Heart right ventricle (tissue), 16 donors: ENCODE results near the gene OR7C2. TPM values are rescaled to one million over a fixed set of nuclear protein-coding genes. Genes with fewer than 3 reads are reported as not detected.

Experiments used
- ATAC-seq, 8 donors: fragments of 200-7000 bp; cut with Tn5 transposase; one replicate each; pipeline ENCODE4 v1.9.1; 2020; ENCODE audit warnings: mild to moderate bottlenecking in 8 of 8, moderate library complexity in 8 of 8, moderate number of reproducible peaks in 1 of 8
- DNase-seq, 2 donors: peaks; one replicate each; pipeline ENCODE4 v3.0.0-alpha.2; 2020
- H3K27ac ChIP-seq, 10 donors: fragments of 200-600 bp; sonication (generic) in 2 of 10; one replicate each; pipeline versions ENCODE4 v1.5.0 to v1.8.0; 2020 to 2022; ENCODE audit warnings: mild to moderate bottlenecking in 3 of 10
- H3K27me3 ChIP-seq, 7 donors: fragments of 200-600 bp; one replicate each; pipeline ENCODE4 v1.8.0; 2021 to 2022; ENCODE audit warnings: mild to moderate bottlenecking in 2 of 7
- H3K36me3 ChIP-seq, 9 donors: fragments of 200-600 bp; sonication (generic) in 1 of 9; one replicate each; pipeline versions ENCODE4 v1.5.0 to v1.8.0; 2020 to 2022; ENCODE audit warnings: mild to moderate bottlenecking in 2 of 9
- H3K4me1 ChIP-seq, 9 donors: fragments of 200-600 bp; sonication (generic) in 1 of 9; one replicate each; pipeline versions ENCODE4 v1.5.0 to v1.8.0; 2020 to 2022; ENCODE audit warnings: mild to moderate bottlenecking in 4 of 9
- H3K4me3 ChIP-seq, 10 donors: fragments of 200-600 bp; sonication (generic) in 2 of 10; one replicate each; pipeline versions ENCODE4 v1.5.0 to v1.8.0; 2020 to 2022; ENCODE audit warnings: mild to moderate bottlenecking in 7 of 10, moderate library complexity in 2 of 10
- H3K9me3 ChIP-seq, 11 donors: fragments of 200-600 bp in 10 of 11; sonication (generic) in 2 of 11; one replicate each; pipeline versions ENCODE4 v1.5.0 to v1.8.0; 2013 to 2022; ENCODE audit warnings: mild to moderate bottlenecking in 2 of 11, control low read depth in 1 of 11, moderate library complexity in 1 of 11
- WGBS, 2 donors: extraction: QIAGEN DNeasy Blood & Tissue Kit; methylation state at CpG; one replicate each; pipeline ENCODE4 v1.1.7; 2013; ENCODE audit warnings: inconsistent platforms in 1 of 2; 5-methylcytosine and 5-hydroxymethylcytosine counted together
- intact Hi-C, 10 donors: fragments of 100-400 bp; cut with DNase I; formaldehyde crosslinking; loops; one replicate each; pipeline versions ENCODE4 v1.11.1 to v1.14.2; 2022
- polyA plus RNA-seq, 2 donors: library from polyadenylated mRNA; stranded (reverse); fragments of 200-250 nt; gene quantifications; one replicate each; pipeline ENCODE4 v1.2.3, GENCODE V29; 2013
- total RNA-seq, 10 donors: library from RNA; stranded (reverse); fragmentation: NEBNext Ultra II Directional in 3 of 10; extraction: Animal tissue kit (Norgen Biotek cat#: 25700) in 3 of 10; gene quantifications; one replicate each; pipeline versions ENCODE4 v1.2.1 to v1.2.4, GENCODE V29; 2021 to 2023
- TF ChIP-seq, protein P1 (sequence below), 9 donors: fragments of 200-600 bp; sonication (generic) in 2 of 9; IDR thresholded peaks; one replicate each; pipeline versions ENCODE4 v1.5.0 to v1.8.0; 2021 to 2022; ENCODE audit warnings: antibody characterized with exemption in 9 of 9, mild to moderate bottlenecking in 5 of 9, moderate library complexity in 1 of 9
- donor health status: Arrhythmogenic right ventricular cardiomyopathy.
- donor health status: ischemic (EF 13 %, LVEDD 7.1; RV severe dilation, severe dysfunction).
- donor health status: healthy with polysubstance abuse.
- donor health status: DM: no; HTN: yes; CAD: no.
- donor health status: DM: no; HTN: no; CAD: no.
- donor health status: ischemic (EF 25% LVEDD 6.9; RV normal size, moderate dysfunction).
- donor health status: ischemic (EF 25% LVEDD 5.7; RV mildly dilated, moderate dysfunction).
- donor health status: healthy.
- donor health status: DM: yes; HTN: yes; CAD: no.
- donor health status: Ischemic cardiomyopathy.
- donor health status: ischemic (EF 35%, LVEDD 5.7; RV mildly dilated, moderate dysfunction).
- donor health status: nonischemic (EF 11% LVEDD 7.7; RV severe dilation, severe dysfunction).
- donor health status: DM: yes; HTN: yes; CAD: no.
- donor health status: PGD.
- donor health status: ischemic (EF 29% LVEDD 5.4; RV normal size, mild dysfunction).
- donor health status: nonischemic (EF 23%, LVEDD 6.1; RV moderate dilation, normal function).

Gene OR7C2
- total and polyA plus RNA-seq, 12 donors: not detected

DNA sequence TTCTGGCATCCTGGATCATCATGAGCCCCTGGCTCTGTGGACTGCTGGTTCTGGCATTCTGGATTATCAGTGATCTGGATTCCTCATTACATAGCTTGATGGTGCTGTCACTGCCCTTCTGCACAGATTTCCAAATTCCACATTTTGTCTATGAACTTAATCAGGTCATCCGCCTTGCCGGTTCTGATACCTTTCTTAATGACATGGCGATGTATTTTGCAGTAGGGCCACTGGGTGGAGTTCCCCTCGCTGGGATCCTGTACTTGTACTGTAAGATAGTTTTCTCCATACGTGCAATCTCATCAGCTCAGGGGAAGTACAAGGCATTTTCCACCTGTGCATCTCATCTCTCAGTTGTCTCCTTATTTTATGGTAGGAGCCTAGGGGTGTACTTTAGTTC lies 24.4 kb upstream of the OR7C2 start:
- DNase-seq (no peak), ATAC-seq (no peak)
- intact Hi-C loops: no loop called here
- no peak overlapping the region for H3K27ac ChIP-seq
- no peaks in the 10 kb centered on the region for H3K4me1 ChIP-seq
- TF ChIP-seq, protein P1, sequence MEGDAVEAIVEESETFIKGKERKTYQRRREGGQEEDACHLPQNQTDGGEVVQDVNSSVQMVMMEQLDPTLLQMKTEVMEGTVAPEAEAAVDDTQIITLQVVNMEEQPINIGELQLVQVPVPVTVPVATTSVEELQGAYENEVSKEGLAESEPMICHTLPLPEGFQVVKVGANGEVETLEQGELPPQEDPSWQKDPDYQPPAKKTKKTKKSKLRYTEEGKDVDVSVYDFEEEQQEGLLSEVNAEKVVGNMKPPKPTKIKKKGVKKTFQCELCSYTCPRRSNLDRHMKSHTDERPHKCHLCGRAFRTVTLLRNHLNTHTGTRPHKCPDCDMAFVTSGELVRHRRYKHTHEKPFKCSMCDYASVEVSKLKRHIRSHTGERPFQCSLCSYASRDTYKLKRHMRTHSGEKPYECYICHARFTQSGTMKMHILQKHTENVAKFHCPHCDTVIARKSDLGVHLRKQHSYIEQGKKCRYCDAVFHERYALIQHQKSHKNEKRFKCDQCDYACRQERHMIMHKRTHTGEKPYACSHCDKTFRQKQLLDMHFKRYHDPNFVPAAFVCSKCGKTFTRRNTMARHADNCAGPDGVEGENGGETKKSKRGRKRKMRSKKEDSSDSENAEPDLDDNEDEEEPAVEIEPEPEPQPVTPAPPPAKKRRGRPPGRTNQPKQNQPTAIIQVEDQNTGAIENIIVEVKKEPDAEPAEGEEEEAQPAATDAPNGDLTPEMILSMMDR (IDR thresholded peaks at IDR 0.05): no peak
- 35 to 56% methylated on average over 5 of the region's 5 CpGs for WGBS, 2 donors
- no peak overlapping the region for H3K4me3 ChIP-seq
- no peaks in the 10 kb centered on the region for H3K36me3 ChIP-seq
- peaks cover 0 to 10% (median 0%) of the 10 kb centered on the region in 11 donors for H3K9me3 ChIP-seq
- H3K27me3 ChIP-seq: peaks cover 0 to 34% (median 12%) of the 10 kb centered on the region in 7 donors

DNA sequence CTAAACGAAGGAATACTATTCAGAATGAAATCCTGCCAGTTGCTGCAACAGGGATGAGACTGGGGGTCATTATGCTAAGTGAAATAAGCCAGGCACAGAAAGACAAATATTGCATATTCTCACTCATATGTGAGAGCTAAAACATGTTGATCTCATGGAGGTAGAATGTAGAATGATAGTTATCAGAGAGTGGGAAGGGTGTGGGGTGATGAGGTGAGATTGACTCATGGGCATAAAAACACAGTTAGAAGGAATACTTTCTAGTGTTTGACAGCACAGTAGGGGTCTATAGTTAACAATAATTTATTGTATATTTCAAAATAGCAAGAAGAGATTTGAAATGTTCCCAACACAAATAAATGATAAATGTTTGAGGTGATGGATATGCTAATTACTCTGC lies 7.8 kb upstream of the OR7C2 start:
- Histone ChIP-seq H3K36me3 (no peaks in the 10 kb centered on the region), H3K27ac (no peak overlapping the region), H3K27me3 (peaks cover 0 to 10% (median 2%) of the 10 kb centered on the region in 7 donors), H3K4me3 (no peak overlapping the region), H3K4me1 (no peaks in the 10 kb centered on the region), H3K9me3 (peaks cover 0 to 20% (median 0%) of the 10 kb centered on the region in 11 donors)
- TF ChIP-seq, protein P1 (IDR thresholded peaks at IDR 0.05): no peak
- 42 to 63% methylated on average over 1 of the region's 1 CpG for WGBS, 2 donors
- DNase-seq (no peak), ATAC-seq (no peak)
- intact Hi-C loops: no loop called here

DNA sequence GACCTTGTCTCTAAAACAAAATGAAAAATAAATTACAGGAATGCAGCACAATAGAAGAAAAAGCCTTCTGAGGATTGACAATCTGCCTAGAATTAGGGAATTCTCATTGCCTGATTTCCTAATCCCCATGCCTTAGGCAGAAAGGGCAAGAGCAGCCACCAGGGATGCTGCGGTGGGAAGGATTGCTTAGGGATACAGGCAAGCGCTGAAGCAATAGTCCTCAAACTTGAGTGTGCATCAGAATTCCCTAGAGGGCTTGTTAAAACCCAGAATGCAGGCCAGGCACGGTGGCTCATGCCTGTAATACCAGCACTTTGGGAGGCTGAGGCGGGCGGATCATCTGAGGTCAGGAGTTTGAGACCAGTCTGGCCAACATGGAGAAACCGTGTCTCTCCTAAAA lies 1.0 kb upstream of the OR7C2 start:
- DNase-seq (no peak), ATAC-seq (no peak)
- intact Hi-C loops: no loop called here
- Histone ChIP-seq H3K4me3 (no peak overlapping the region), H3K27me3 (peaks cover 0 to 7% (median 0%) of the 10 kb centered on the region in 7 donors), H3K36me3 (no peaks in the 10 kb centered on the region), H3K27ac (no peak overlapping the region), H3K9me3 (no peaks in the 10 kb centered on the region), H3K4me1 (no peaks in the 10 kb centered on the region)
- WGBS, 2 donors: 79 to 82% methylated on average over 6 of the region's 6 CpGs
- TF ChIP-seq, protein P1 (IDR thresholded peaks at IDR 0.05): no peak

DNA sequence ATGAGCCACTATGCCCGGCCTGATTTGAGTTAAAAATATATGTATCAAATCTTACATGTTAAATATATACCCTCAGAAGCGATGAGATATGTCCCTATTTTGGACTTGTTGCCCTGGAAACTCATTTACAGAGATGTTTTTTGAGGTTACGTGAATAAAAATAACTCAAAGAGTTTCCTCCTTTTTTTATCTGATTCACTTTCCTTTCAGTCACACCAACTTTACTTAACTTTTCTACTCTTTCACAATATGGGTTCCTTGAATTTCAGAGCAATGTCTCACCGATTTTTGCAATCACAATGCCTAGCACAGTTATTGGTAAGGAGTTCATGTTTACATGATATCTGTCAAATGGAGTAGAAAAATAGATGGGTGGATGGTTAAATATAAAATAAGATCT lies 2.3 kb downstream of the OR7C2 start:
- Histone ChIP-seq H3K4me3 (no peak overlapping the region), H3K9me3 (no peaks in the 10 kb centered on the region), H3K27ac (no peak overlapping the region), H3K27me3 (peaks cover 0 to 4% (median 0%) of the 10 kb centered on the region in 7 donors), H3K4me1 (no peaks in the 10 kb centered on the region), H3K36me3 (no peaks in the 10 kb centered on the region)
- TF ChIP-seq, protein P1 (IDR thresholded peaks at IDR 0.05): no peak
- ATAC-seq (no peak), DNase-seq (no peak)
- WGBS, 2 donors: 55 to 63% methylated on average over 4 of the region's 4 CpGs
- intact Hi-C loops: no loop called here
